HG03442 (cell line): ENCODE data around the gene ZNF536.
"Not testable (repeated sequence)": the region's sequence is repeated elsewhere in the genome, so short reads cannot be mapped to it uniquely, and the experiment has no call there.

Experiments
- ATAC-seq: cut with Tn5 transposase; IDR thresholded peaks from one replicate; pipeline ENCODE4 v1.9.1; 2021; ENCODE audit warnings: mild to moderate bottlenecking, moderate library complexity; ENCODE audit not compliant: unreplicated experiment

The ZNF536 gene

DNA sequence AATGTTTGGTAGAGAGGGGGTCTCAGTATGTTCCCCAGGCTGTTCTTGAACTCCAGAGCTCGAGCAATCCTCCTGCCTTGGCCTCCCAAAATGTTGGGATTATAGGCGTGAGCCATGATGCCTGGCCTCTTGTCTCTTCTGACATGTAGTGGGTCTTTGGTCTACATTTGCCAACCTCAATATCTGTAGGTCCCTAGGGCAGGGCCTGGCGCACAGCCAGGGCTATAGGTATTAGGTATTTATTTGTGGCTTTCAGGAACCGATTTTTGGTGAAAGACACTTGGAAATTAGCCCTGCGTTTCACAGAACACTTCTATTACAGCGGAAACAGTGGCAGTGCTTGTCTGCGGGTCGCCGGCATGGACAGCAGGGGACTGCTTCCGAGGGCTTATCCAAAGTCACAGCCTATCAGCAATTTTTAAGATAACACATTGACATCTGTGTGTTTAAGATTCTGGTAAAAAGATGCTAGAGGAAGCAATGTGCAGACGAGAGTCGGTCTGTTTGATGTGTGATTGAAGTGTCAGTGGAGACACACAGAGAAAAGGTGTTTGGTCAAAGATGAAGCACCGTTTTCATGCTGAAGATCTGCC, 14.5 kb downstream of the ZNF536 start:
- no peak for ATAC-seq

DNA sequence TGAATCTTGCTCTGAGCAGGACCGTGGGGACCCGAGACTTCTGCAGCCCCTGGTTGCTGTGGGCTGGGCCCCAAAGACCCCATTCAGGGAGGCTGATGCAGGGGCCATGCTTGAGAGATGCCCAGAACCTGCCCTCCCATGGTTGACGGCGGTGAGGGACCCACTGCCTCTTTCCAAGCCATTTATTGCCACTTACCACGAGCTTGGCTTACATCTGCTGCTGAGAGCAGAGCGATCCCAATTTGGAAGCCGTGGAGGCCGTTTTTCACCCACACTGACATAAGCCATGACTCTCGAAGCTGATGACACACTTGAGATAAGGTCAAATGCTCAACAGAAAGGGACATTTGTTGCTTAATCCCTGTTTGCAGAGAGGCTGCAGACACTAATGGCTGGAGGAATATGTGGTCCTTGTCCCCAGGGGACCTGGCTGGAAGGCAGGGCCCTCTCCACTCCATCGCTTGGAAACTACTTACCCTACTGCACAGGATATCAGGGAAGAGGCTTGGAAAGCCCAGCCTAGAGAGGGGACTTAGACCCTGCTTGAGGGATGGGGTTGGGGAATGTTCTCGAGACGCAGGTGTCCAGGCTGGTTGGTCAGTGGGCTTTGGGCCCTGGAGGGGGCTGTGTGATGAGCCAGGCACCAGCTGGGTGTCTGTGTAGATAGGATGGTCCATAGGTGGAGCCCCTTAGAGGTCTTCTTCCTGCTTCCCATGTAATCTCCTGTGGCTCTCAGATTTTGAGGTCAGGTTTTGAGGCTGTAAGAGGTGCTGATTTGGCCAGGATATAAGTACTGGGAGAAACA, 15.3 kb downstream of the ZNF536 start:
- no peak for ATAC-seq

DNA sequence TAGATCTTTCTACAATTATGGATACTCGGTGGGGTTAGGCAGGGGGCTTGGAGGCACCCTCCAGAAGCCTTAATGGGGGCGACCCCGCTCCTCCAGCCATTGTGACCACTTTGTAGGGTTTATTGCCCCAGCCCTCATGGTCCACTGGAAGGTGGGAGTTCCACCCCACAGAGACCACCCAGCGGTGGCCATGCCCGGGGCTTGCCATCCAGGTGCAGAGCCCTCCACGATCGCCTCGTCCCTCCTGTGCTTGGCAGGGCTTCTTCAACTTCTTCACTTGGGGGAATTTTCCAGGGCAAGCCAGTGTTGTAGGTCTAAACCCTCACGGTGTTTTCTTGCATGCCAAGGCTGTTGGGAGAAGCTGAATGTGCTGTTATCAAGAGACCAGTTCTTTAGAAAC, 16.1 kb downstream of the ZNF536 start:
- no peak for ATAC-seq

DNA sequence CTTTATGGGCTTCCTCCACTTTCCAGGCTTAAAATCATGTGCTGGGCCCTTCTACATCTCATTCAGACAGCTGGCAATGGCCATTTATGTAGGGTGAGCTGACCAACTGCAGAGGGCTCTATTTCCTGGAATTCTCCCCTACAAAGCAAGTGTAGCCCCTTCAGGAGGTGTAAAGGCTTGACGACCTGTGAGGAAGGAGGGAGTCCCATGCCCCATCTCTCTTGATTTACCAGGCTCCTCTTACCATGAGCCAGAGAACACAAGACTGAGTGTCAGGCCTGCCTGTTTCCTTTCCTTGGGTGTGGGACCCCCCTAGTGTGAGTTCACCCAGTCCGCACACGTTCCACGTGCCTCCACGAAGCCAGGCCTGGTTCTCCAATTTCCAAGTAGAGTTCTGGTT, 16.6 kb downstream of the ZNF536 start:
- no peak for ATAC-seq

DNA sequence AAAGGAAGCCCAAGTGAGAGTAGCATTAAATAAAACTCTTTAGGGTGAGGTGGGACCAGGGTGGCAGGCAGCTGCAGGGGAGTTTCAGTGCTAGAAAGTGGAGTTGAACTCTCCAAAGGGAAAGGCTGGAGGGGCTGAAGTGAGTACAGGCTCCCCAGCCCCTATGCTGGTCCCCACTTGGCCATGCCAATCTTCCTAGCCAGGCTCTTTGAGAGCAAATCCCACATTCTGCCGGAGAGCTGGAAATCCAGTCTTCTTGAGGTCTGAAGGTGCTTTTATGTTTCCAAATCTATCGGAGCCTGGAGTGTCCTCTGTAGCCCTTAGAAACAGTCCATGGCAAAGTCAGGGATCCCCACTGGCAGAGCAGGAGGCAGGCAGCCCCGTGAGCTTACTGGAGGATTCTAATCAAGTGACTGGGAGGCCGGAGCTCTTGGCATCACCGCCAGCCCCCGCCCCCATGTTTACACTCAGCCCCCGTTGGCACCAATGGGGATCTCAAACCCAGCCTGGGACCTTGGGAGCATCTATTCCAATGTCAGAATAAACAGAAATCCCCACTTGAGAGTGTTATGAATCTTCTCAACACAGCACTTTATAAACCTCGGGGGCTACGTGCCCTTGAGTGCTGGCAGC, 18.3 kb downstream of the ZNF536 start:
- ATAC-seq: no peak

DNA sequence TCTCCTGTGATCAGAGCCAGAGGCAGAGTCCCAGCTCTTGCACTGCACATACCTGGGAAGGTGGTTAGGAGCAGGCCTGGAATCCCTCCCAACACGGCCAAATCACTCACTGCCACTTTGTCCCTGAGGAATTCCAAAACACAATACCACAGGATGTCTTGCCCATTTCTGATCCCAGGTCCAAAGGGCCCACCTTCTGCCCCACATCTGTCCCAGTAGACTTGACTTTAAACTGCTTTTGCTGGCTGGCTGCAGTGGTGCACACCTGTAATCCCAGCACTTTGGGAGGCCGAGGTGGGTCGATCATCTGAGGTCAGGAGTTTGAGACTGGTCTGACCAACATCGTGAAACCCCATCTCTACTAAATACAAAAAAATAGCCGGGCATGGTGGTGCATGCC, 18.9 kb downstream of the ZNF536 start:
- ATAC-seq: no peak

DNA sequence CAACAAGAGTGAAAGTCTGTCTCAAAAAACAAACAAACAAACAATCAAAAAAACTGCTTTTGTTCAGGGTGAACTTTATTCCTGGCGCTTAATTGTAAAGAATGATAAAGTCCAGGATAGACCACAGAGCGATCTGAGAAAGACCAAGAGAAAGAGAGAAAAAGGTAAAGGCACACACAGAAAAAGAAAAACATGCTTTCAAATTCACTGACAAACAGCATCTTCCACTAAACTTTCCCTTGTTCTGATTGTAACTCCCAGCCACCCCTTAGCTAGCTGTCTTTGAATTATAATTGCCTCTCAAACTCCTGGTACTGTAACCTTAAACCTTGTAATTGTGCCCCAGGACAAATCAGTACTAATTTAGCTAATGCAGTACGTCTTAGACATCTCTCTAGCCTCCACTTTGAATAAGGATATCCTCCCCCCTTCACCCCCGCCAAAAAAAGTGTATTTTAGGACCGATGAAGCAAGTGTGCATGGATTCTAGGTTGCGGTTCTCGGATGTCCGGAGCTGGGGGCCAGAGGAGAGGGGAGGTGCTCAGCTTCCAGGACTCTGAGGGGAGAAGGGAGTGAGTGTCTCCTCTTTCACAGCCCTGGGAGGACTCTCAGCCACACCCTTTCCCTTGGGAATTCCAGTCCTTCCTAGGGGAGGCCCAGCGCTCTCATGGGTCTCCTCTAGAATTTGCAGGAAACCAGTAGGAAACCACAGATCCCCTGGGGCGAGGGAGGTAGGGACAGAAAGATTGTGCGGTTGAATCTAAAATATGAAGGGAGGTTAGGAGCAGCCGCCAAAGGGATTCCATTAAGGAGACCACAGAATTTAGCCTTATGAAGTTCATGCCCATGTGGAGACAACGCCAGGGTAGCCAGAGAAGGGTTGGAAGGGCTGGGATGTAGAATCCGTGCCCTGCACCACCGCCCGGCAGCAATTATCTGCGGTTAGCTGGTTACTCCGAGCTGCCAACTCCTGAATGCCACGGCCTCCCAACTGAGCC, 19.7 kb downstream of the ZNF536 start:
- no peak for ATAC-seq

DNA sequence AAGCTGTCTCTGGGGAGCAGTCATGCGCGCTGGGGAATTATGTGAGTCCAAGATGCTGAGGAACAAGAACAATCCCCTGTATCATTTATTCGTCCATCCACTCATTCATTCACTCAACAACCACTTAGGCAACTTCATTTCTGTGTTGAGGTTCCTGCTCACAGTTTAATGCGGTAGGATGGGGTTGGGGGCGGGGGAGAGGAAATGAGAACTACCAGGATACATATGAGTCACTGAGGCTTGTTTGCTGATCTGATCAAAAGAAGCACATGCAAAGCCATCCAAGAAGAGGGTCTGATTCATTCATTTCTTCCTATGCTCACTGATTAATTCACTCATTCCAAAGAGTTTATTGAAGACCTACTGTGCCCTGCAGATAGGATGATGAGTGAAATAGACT, 20.9 kb downstream of the ZNF536 start:
- ATAC-seq: no peak

DNA sequence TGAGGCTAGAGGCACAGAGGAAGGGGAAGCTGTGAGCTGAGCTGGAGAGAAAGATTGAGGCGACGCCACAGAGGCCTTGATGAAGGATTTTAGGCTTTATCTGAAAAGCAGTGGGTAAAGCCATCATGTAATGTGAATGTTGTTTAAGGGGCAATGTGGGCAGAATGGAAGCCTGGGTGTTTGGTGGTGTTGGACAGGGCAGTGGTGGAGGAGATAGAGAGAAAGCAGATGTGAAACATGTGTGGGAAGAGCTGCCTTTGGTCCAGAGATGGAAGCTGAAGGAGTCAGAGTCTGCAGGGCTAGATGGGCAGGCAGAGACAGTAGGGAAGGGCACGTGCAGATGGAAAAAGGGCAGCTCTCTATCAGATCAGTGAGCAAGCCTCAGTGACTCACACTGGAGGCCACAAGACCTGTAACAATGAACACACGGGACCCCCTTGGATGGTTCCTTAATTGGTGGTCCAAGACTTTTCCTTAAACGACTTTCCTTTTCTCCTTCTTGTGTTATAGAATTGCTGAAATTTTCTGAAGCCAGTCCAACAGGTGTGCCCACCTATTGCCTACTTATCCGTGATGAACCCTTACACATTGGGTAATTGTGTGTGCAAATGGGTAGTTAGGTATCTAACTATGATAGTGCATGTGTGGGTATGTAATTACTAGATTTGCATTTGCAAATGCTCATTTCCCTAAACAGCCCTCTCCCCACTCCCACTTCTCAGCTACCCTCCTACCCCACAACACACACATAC, 21.7 kb downstream of the ZNF536 start:
- no peak for ATAC-seq

DNA sequence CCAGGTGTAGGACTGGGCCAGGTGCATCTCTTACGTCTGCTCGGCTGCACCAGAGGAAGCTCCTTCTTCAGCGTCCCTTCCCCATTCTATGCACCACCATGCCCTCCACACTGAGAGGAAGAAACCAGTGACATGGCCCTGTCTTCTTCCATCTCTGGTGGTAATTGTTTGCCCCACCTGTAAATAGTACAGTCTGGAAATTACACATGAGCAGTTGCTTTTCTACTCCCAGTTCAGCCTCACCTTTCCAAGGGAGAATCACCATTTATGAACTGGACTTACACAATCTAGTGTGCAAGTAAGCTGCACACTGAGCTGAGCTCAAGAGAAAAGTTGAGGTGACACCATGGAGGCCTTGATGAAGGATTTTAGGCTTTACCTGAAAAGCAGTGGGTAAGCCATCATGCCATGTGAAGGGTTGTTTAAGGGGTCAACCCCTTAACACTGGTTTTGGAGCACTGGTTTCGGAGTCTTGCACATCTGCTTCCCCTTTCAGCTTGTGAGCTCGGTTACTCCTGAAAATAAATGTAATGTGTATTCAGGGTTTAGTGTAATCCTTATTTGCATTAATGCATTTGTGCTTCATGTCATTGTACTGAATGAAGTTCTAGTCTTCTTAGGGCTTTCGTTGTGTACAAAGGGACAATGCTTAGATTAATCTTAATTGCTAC, 22.4 kb downstream of the ZNF536 start:
- ATAC-seq: no peak

DNA sequence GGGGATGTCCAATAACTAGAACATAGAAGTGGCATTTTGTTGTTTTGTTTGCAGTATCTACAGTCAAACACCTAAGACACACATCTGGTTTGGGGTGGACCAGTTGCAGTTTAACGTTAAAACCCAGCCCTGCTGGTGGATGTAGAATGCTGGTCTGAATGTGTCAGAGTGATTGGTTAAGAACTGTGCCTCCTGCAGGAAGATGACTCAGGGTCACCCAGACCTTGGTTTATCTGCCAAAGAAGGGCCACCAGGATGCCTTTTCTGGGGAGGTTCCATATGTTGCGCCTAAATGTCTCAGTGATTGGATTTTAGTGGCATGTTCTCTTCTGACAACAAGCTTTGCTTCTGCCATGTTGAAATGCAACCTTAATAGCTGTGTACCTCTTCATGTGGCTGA, 23.1 kb downstream of the ZNF536 start:
- no peak for ATAC-seq

DNA sequence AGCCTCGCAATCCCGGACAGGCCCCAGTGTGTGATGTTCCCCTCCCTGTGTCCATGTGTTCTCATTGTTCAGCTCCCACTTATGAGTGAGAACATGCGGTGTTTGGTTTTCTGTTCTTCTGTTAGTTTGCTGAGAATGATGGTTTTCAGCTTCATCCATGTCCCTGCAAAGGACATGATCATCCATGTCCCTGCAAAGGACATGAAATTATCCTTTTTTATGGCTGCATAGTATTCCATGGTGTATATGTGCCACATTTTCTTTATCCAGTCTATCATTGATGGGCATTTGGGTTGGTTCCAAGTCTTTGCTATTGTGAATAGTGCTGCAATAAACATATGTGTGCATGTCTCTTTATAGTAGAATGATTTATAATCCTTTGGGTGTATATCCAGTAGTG, 26.4 kb downstream of the ZNF536 start:
- not testable (repeated sequence) for ATAC-seq

DNA sequence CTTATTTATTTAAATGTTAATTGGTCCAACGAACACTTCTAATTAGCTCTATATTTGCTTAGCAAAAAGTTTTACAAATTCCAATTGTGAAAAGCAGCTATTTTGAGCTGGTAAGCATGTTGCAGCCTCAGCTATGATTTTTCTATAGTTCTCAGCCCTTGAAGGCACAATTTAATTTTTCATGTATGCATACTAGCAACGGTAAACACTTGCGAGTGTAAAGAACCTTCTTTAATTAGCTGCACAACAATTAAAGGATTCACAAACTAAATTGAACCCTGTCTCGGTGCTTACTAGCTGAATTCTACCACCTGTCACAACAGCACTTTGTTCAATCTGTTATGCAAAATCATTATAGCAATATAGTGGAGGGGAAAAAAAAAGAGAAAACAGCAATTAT, 29.8 kb downstream of the ZNF536 start:
- no peak for ATAC-seq

DNA sequence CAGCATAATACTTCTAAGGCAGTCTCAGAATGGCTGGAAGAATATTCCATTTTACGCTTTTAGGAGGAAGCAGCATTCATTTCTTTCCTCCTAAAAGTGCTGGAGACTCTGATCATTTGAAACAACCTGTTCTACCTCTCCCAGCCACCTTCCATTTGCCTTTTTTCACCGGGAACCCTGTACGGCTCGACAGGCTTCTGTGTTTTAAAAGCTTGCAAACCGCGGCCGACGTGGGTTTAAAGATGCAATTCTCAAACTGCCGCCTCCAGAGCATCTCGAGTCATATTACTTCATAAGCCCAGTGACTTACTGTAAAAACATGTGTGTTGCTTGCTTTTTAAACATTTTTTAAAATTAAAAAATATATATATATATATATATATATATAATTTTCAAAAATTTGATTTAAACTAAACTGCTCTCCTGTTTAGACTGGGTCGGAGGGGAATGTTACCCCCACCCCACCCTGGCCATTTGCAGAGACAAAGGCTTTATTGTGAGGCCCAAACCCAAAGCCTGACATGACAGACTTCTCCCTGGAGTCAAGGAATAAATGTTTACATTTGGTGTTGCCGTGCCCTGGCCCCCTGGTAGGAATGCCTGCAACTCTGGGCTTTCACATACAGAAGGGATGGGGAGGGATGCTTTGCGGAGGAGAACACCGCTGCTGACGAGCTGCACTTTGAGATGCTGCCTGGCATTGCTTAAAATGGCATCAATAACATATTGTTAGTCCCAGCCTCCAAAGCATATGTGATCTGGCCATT, 30.4 kb downstream of the ZNF536 start:
- no peak for ATAC-seq

DNA sequence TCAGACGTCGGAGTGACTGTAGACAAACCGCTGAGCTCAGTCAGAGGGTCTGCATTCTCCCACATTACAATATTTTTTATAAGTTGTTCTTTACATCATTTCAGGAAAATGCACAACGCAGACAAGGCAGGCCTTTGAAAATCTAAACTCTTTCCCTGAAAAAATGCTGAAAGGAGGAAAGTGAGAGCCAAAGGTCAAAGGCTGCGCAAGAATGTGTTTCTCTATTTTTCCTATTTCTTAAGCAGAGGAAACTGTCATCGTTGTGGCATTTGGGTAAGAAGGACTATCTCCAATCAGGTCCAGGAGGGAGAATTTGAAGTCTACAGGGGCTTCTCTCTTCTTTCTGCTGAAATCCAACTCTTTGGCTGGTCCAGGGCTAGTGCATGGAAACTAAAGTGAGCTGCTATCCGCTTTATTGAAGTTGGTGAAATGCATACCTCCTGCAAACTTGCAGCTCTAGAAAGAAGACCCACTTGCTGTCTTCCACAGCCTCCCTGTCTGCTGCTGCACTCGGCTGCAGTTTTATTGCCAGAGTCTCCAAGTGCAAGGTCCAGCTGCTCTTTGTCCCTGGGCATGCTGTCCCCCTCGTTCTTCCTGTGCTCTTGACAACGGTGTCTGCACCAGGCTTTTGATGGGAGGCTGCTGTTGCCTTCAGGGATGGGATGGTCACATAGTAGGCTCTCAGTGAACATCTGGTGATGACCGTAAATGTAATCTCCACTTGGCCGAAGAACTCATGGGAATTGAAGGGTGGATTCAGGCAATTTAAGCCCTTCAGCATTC, 31.2 kb downstream of the ZNF536 start:
- no peak for ATAC-seq

DNA sequence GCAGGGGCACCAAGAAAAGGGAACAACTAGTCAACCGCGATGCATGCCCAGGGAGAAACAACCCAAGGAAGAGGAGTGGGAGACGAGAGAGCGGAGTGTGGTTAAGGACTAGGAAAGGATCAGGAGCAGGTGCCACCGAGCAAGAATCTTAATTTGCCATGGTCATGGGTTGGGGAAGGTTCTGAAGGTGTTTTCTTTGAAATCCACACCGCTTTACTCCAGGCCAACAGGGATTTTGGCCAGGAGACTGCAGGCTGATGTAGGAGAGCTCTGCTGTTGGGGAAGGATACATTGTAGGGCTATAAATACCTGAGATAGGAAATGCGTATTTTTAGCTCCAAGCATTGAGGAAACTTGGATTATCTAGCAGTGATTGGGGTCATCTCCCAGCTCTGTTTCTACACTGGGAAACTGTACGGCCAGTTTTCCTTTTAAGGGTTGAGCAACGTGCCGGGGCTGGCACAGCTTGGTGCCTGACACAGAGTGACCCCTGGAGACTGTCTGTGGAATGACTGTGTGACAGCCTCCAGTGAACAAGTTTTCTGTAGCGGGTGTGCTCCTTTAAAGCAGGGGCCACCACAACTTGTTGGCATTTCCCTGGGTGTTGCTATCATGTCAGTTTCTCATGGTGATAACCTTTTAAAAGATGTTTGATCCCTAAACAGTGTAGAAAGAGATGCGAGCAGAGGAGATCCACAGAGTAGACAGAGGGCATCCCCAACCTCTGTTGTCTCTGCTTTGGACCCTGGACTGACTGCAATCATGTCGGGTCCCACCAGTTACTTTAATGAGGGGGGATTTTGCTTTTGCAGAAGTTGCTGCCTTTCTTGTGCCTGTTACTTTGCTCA, 34.3 kb downstream of the ZNF536 start:
- ATAC-seq: no peak

DNA sequence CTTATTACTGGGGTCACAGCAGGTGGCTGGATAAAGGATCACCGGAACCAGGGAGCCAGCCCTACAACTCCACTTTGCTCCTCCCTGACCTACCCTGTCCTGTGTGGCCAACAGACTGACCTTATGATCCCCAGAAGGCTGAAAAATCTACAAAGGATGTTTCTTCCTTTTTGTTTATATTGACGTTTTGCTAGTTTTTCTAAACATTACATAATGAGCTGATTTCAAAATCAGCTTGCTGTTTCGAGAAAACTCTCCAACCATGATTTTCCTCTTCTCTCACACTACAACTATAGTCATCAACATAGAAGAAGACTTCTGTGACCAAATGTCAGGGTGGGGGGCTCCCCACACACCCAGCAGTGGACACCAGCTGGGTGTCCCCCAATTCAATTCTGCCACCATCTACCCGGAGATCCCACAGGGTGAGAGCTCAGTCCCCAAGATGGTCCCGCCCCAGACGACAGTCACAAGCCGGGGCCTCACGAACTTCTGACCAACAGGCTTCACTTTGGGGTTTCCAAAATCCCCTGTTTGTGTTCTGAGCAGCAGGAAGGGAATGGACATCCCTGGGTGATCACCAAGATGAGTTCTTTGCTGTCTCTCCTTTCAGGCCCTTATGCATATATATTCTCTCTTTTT, 35.0 kb downstream of the ZNF536 start:
- no peak for ATAC-seq
